Measurements from ENCODE around the gene TTC17.
A peak's percentile ranks its signal among the peaks of the same experiment; 100 is the strongest.
"Not testable (repeated sequence)": the region's sequence is repeated elsewhere in the genome, so short reads cannot be mapped to it uniquely, and the experiment has no call there.

The TTC17 gene

DNA sequence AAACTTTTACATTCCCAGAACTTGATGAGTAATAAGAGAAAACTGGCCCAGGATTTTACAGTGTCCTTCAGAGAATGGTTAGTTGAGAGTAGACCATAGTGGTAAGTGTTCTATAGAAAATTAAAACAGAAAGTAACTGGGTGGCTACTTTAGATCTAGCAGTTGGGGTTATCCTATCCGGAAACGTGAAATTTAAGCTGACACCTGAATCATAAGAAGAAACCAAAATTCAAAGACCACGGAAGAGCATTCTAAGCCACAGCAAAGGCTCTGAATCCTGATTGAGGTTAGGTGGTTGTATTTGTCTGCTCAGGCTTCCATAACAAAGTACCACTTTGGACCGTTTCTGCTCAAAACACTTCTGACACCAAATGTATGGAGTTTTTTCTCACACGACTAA, 34.0 kb downstream of the TTC17 start:
- DNase-seq (ENCODE audit: low spot score) = no peak

DNA sequence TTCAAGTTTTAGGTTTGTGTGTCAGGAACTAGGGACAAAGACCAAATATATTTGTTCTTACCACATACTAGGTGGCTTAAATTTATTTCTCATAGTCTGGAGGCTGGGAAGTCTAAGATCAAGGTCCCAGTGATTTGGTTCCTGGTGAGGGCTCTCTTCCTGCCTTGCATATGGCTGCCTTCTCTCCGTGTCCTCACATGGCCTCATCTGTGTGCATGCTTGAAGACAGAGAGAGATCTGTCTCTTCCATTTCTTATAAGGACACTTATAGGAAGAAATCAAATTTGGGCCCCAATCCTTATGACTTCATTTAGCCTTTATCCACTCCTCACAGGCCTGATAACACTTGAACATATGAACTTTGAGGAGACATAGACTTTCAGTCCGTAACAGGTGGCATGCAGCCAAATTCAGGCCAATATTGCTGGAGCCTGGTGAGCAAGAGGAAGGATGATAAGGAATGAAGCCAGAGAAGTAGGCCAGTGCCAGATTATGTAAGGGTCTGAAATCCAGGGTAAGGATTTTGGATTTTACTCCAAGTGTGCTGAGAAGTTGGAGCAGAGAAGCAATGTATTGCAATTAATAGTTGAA, 35.1 kb downstream of the TTC17 start:
- no peak for DNase-seq (ENCODE audit: low spot score)

DNA sequence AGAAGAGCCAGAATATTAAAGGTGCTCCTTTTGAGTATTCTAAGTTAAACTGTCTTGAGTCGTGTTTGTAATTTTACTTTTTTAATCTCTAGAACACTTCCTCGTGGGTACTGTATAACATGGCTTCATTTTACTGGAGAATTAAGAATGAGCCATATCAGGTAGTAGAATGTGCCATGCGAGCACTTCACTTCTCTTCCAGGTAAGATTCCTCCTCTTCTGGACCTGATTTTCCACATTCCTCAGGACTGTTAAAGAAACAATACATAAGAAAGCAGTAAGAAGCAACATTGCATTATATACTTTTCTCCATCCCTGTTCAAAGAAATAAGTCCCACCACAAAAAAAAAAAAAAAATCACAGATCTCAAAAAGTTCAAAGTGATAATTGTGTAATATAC, 37.9 kb downstream of the TTC17 start:
- DNase-seq (ENCODE audit: low spot score) = peak; percentile 13

DNA sequence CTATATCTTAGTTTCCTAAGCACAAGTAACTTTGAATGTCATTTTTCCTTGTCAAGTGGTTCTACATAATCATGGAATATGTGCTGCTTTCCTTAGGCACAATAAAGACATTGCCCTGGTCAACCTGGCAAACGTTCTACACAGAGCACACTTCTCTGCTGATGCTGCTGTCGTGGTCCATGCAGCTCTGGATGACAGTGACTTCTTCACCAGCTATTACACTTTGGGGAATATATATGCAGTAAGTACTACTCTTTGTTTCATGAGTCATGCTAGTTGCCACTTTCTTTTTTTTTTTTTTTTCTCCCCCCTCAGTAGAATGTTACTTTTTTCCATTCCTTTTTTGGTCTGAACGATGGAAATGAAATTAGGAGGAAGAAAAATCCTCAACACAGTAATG, 38.5 kb downstream of the TTC17 start:
- no peak for DNase-seq (ENCODE audit: low spot score)

DNA sequence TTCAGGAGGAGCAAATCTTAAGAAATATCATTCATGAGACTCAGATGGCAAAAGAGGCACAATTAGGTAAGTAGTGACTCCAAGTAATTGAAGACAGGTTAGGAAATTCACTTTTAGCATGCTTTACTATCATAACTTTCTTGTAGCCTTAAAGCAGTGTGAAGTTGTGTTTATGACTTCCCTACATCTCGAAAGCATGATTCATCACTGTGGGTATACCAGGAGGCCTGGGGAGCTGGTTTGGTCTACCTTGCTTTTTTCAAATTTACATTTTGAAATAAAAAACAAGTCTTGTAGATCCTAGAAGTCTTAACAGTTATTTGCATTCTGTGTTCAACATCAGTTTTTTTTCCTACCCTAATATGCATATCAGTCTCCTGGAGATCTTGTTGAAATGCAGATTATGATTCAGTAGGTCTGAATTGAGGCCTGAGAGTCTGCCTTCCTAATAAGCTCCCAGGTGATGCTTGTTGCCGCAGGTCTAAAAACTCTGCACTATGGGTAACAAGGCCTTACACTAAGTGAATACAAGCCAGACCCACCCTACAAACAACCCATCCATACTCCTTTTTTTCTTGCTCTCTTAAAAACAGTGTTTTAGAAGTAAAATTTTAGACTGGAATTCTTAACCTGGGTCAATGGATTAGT, 41.4 kb downstream of the TTC17 start:
- no peak for DNase-seq (ENCODE audit: low spot score)

DNA sequence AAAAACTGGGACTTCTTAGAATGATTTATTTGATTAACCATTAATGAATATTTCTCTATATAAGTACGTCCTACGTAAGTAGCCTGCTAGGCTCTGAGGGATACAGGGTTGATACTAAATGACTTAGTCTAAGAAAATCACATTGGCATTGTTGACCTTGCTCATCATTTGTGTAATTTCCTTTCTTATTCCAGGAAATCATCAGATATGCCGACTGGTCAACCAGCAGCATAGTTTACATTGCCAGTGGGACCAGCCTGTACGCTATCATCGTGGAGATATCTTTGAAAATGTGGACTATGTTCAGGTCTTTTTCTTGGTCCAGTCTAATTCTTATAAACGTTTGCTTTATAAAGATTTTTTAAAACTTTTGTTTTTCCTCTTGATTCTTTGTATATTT, 42.5 kb downstream of the TTC17 start:
- DNase-seq (ENCODE audit: low spot score) = no peak

DNA sequence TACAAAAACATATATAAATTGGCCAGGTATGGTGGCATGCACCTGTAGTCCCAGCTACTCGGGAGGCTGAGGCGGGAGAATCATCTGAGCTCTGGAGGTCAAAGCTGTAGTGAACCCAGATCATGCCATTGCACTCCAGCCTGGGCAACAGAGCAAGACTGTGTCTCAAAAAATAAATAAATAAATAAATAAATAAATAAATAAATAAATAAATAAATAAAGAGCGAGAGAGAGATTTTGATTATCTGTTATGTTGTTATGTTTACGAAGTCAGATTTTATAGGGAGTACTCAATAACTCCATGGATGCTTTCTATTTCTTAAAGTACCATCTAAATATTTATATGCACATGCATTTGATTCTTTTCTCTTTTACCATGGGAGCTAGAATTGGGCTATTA, 43.1 kb downstream of the TTC17 start:
- not testable (repeated sequence) for DNase-seq (ENCODE audit: low spot score)

DNA sequence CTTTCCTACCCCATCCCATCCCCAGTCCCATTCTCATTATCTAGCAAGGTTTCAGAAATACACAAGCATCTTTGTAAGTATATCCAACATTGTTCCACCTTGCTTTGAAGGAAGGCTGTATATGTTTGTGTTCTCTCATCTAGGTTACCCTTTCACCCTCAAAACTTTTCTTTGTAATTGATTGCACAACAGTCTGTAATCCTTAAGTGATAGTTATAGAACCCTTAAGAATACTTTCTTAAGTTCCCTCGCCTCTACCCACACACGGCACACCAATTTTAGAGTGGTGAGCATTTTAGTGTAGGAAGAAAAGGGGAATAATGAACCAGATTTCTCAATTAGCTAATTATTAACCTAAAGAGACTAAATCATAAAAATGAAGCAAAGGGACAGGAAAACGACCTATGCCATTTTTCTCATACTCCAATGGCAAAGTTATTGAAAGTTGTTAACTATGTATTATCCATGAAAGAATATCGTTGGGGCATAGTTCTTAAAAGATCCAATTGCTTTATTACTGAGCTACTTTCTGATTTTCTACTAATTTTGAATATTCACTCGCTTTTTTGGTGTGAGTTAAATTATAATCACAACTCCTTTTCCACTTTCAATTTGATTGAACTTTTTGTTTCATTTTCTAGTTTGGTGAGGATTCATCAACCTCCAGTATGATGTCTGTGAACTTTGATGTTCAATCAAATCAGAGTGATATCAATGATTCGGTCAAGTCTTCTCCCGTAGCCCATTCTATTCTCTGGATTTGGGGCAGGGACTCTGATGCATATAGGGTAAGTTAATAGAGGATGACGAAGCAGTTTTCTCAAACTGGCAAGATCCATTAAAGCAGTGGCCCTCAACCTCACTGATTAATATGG, 44.9 kb downstream of the TTC17 start:
- DNase-seq (ENCODE audit: low spot score) = no peak

DNA sequence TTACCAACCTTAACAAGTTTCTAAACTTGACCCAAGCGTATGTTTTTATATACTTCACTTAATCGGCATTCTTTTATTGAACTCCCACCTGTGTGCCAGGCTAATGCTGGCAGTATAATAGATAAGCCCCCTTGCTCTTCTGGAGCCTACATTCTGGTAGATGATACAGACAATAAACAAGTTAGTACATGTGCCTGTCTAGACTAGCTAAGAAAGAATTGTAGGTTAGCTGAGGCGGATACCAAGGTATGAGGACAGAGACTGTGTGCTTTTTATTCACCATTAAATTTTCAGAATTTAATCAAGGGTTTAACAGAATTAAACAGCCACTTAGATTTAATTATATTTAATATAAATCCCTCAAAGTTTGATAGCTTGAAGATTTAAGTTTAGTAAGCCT, 45.7 kb downstream of the TTC17 start:
- no peak for DNase-seq (ENCODE audit: low spot score)

DNA sequence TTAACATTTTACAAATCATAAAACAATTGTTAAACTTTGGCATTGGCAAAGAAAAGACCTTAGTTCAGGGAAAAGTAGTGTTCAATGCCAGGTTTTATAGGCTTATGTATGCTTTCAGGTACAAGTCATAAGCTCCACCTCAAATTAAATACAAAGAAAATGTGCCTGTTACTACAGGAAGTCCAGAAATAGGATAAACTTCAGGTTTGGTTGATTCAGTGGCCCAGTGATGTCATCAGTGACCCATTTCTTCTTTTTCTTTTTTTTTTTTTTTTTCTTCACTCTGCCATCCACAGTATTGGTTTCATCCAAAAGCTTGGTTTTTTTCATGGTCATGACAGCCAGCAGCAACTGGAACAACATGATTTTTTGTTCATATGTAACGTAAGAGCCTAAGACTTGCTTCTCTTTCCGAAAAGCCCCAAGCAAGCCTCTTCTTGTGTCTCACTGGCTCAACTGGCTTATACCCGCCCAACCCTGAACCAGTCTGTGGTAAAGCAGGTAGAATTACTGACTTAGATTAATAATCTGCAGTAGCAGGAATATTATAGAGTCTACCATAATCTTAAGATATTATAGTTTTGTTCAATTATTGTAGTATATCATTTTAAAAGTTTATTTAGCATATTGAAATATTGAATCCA, 46.2 kb downstream of the TTC17 start:
- DNase-seq (ENCODE audit: low spot score) = no peak

DNA sequence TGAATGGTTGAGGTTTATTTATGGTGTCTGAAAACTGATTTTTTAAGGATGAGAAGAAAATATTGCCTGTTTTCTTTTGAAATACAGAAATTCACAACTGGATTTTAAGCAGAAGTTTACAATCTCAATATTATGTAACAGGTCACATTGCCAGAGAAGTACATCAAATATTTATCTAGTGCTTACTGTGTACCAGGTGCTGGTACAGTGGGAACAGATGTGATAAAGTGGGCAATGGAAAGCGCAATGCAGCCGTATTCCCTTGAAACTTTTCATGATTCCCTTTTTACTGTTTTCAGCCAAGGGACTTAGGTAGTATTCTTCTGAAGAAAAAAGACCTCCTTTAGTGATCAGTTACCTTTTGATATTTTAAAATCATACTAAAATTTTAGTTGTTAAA, 49.6 kb downstream of the TTC17 start:
- no peak for DNase-seq (ENCODE audit: low spot score)

DNA sequence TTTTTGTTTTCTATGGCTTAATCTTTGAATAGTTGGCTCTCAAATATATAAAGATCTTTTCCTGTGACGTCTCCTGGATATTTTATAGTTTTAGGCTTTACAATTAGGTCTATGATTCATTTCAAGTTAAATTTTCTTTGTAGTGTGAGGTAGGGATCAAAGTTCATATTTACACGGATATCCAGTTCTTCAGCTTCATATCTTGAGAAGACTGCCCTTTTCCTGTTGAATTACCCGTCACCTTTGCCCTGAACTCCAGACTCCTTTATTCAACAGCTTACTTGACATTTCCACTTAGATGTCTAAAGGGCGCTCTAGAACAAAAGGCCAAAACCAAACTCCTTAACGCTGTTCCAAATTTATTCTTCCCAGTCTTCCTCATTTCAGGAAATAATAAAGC, 51.7 kb downstream of the TTC17 start:
- DNase-seq (ENCODE audit: low spot score) = no peak

DNA sequence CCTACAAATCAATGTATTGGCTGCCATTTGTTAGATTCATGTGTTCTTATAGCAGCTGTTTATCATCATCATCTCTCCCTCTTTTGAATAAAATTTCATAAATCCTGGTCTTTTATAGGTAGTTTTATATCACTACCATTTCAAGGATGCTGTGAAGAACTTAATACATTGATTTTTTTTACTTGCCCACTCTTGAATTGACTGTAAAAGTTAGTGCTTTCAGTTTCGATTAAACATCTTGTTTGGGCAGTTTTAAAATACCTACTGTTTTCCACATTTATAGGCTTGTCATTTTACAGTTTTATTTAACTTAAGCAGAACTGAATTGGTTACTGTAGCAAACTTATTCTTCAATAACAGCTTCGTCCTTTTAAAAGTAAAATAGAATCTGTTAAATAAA, 59.5 kb downstream of the TTC17 start:
- no peak for DNase-seq (ENCODE audit: low spot score)

DNA sequence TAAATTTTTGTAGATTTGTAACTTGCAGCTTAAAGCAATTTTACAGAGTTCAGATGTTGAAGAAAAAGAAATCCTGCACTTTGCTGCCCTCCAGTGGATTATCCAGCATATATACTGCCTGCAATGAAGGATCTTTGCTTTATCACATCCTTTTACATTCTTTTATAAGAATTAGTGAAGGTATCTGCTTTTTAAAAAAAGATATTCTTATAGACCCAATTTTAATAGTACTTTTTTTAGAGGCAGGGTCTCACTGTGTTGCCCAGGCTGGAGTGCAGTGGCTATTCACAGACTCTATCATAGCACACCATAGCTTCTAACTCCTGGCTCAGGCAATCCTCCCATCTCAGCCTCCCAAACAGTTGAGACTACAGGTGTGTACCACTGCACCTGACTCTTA, 60.7 kb downstream of the TTC17 start:
- DNase-seq (ENCODE audit: low spot score) = peak; percentile 26

DNA sequence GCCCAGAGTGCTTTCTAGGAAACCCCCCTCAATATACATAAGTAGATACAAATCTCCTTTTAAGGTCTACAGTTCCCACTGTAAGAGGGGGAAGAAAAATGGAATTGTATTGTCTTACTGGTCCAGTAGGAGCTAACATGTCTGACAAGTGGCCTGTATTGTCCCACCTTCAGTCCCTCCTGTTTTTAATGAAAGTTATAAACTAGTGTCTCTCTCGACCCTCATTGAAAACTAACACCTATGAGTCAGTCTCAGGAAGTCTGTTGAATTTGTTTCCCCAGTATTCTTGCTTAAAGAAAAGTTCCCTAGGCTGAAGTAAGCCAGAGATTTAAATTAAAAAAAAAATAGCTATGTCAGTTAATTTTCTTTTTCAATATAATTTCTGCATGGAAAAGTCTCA, 69.3 kb downstream of the TTC17 start:
- DNase-seq (ENCODE audit: low spot score) = no peak

DNA sequence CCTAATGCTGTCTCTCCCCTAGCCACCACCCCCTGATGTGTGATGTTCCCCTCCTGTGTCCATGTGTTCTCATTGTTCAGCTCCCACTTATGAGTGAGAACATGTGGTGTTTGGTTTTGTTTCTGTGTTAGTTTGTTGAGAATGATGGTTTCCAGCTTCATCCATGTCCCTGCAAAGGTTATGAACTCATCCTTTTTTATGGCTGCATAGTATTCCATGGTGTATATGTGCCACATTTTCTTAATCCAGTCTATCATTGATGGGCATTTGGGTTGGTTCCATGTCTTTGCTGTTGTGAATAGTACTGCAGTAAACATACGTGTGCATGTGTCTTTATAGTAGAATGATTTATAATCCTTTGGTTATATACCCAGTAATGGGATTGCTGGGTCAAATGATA, 72.2 kb downstream of the TTC17 start:
- DNase-seq (ENCODE audit: low spot score) = not testable (repeated sequence)

DNA sequence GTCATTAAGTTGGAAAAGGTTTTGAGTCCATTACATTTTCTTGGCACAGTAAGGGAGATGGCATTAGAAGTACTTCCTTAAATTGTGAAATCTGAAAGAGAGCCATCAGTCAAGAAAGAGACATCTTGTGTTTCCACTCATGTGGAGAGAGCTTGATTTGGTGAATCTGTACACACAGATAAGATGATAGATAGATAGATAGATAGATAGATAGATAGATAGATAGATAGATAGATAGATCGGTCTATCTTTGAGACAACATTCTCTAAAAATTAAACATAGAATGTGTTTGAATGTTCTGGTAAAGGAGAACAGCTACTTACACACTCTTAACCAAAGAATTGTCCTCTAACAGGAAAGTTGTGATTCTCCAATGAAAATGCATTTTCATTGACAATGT, 76.2 kb downstream of the TTC17 start:
- no peak for DNase-seq (ENCODE audit: low spot score)

DNA sequence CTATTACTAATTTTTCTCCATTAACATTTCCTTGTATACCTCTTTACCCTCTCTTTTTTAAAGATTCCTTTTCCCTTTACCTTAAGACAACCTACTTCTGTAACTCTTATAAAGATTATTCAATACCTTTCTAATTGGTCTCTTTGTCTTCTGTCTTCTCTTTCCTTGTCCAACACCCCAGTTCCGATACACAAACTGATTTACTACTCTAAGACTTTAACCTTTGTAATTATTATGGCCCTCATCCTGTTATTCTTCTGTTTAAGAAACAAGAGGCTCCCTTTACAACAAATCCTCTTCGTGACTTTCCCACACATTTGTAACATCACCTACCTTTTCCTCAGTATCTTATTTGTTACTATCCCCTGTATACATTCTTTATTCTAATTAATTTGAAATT, 81.8 kb downstream of the TTC17 start:
- no peak for DNase-seq (ENCODE audit: low spot score)

DNA sequence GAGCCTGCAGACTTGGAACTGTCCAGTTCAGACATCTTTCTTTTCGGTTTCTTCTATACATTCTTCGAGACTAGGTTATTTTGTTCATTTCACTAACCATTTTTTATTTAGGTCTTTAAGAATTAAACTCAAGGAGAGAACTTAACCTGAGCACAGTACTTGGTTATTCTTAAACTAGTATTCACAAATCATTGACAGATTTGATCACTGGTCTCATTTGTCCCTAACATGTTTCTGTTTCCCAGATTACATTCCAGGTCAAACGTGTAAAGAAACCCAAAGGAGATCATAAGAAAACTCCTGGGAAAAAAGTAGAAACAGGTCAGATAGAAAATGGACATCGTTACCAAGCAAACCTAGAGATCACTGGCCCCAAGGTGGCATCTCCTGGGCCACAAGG, 85.1 kb downstream of the TTC17 start:
- no peak for DNase-seq (ENCODE audit: low spot score)

DNA sequence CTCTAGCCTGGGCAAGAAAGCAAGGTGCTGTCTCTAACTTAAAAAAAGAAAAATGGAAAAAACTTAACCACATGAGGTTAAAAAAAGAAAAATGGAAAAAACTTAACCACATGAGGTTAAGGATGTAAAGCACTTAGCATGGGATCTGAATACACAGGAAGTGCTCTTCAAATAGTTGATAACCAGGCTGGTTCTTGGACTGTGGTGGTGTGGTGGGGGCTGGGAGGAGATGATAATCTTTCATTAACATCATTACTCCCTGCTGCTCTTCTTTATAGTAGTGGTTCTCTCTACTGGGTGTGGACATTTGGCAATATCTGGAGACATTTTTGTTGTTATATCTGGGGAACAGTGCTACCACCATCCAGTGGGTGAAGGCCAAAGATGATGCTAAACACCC, 88.4 kb downstream of the TTC17 start:
- DNase-seq (ENCODE audit: low spot score) = no peak

DNA sequence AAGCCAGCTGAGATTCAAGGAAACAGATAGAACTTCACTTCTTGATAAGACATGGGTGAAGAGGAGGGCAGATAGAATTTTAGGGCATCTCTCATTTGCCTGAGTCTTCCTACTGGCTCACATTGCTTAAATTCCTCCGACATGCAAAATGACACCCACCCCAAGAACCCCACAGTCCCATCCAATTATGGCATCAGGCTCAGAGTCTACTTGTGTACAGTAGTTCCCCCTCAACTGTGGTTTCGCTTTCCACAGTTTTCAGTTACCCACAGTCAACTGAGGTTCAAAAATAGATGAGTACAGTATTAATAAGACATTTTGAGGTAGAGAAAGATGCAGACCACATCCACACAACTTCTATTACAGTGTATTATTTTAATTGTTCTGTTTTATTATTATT, 99.8 kb downstream of the TTC17 start:
- no peak for DNase-seq (ENCODE audit: low spot score)

DNA sequence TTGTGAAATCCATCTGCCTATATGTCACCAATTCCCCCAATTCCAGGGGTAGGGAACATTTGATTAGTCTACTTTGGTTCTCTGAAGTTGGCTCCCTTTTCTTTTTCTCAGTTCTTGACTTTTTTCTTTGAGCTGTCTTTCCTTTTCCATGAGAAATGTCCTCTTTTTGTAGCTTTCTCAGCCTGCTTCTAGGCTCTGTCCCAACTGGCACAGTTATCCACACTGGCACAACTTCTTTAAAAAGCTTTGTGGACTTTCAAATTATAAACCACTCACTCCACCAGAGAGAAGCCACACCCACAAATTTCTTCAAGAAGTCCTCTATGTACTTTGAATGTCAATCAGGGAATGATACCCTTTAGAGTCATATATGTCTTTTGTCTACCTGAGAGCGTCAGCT, 100.5 kb downstream of the TTC17 start:
- DNase-seq (ENCODE audit: low spot score) = no peak

DNA sequence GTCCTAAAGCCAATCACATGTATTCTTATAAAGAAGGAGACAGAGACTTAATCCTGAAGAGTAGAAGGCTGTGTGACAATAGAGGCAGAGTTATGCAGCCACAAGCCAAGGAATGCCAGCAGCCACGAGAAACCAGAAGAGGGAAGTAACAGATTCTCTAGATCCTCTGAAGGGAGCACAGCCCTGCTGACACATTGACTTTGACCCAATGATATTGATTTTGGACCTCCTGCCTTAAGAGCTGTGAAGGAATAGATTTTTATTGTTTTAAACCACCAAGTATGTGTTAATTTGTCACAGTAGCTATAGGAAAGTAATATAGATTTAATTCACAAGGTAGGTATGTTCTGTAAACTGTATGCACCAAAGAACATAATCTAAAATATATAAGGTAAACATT, 103.6 kb downstream of the TTC17 start:
- no peak for DNase-seq (ENCODE audit: low spot score)

Measured in iPS-NIHi11 (cell line).